ENCODE measurements around the gene TDRD10.

Gene TDRD10

GRCh38 chr1:154459080-154459479 is 42.9 kb upstream of the TDRD10 start:
- no peak overlapping the region for H3K4me3 ChIP-seq (ENCODE audit: low read depth, low read length)

GRCh38 chr1:154460695-154461260 is 41.2 kb upstream of the TDRD10 start:
- no peaks in the 10 kb centered on the region for H3K36me3 ChIP-seq
- peaks cover 34% of the 10 kb centered on the region for H3K9me3 ChIP-seq (ENCODE audit: severe bottlenecking)
- no peak overlapping the region for H3K27ac ChIP-seq
- no peak for TF ChIP-seq CTCF (IDR thresholded peaks at IDR 0.05; ENCODE audit: low read depth, low read length)
- H3K27me3 ChIP-seq (ENCODE audit: insufficient read depth, low read depth, severe bottlenecking) = peaks cover 99% of the 10 kb centered on the region
- DNase-seq = no peak
- H3K4me3 ChIP-seq (ENCODE audit: low read depth, low read length) = no peak overlapping the region

More at GRCh38 chr1:154459080-154459479, 42.9 kb upstream of the TDRD10 start:
- Histone ChIP-seq H3K36me3 (no peaks in the 10 kb centered on the region), H3K27me3 (ENCODE audit: insufficient read depth, low read depth, severe bottlenecking) (peaks cover 99% of the 10 kb centered on the region), H3K9me3 (ENCODE audit: severe bottlenecking) (peaks cover 36% of the 10 kb centered on the region), H3K27ac (no peak overlapping the region)
- no peak for DNase-seq
- no peak for TF ChIP-seq CTCF (IDR thresholded peaks at IDR 0.05; ENCODE audit: low read depth, low read length)

GRCh38 chr1:154463512-154463990 is 38.5 kb upstream of the TDRD10 start:
- Histone ChIP-seq H3K9me3 (ENCODE audit: severe bottlenecking) (peaks cover 16% of the 10 kb centered on the region), H3K4me3 (ENCODE audit: low read depth, low read length) (no peak overlapping the region), H3K27ac (no peak overlapping the region), H3K27me3 (ENCODE audit: insufficient read depth, low read depth, severe bottlenecking) (peaks cover 100% of the 10 kb centered on the region), H3K36me3 (no peaks in the 10 kb centered on the region)
- TF ChIP-seq CTCF (IDR thresholded peaks at IDR 0.05; ENCODE audit: low read depth, low read length) = no peak
- DNase-seq = no peak

- Histone ChIP-seq H3K36me3 (no peaks in the 10 kb centered on the region), H3K27me3 (ENCODE audit: insufficient read depth, low read depth, severe bottlenecking) (peaks cover 100% of the 10 kb centered on the region), H3K27ac (no peak overlapping the region), H3K9me3 (ENCODE audit: severe bottlenecking) (peaks cover 14% of the 10 kb centered on the region), H3K4me3 (ENCODE audit: low read depth, low read length) (no peak overlapping the region)
- no peak for TF ChIP-seq CTCF (IDR thresholded peaks at IDR 0.05; ENCODE audit: low read depth, low read length)
- no peak for DNase-seq
Measured at GRCh38 chr1:154465621-154466195, 36.3 kb upstream of the TDRD10 start.

GRCh38 chr1:154466206-154466605 is 35.8 kb upstream of the TDRD10 start:
- Histone ChIP-seq H3K27me3 (ENCODE audit: insufficient read depth, low read depth, severe bottlenecking) (peaks cover 100% of the 10 kb centered on the region), H3K4me3 (ENCODE audit: low read depth, low read length) (no peak overlapping the region), H3K36me3 (no peaks in the 10 kb centered on the region), H3K27ac (no peak overlapping the region), H3K9me3 (ENCODE audit: severe bottlenecking) (peaks cover 14% of the 10 kb centered on the region)
- DNase-seq = no peak
- TF ChIP-seq CTCF (IDR thresholded peaks at IDR 0.05; ENCODE audit: low read depth, low read length) = no peak
